H1 (cell line): ENCODE data around the gene PIK3R6. TPM values are rescaled to one million over a fixed set of nuclear protein-coding genes. Genes with fewer than 3 reads are reported as not detected.

Experiments used
- CTCF ChIA-PET: fragments of 300-600 bp; sonication (Branson Sonifier 250); formaldehyde crosslinking; loops from one replicate; lab custom pipeline; 2021; ENCODE audit not compliant: partially characterized antibody; lab: Charles Lee
- POLR2A ChIA-PET: fragments of 300-600 bp; sonication (Branson Sonifier 250); formaldehyde crosslinking; loops from one replicate; lab custom pipeline; 2021; ENCODE audit warnings: inconsistent platforms; ENCODE audit not compliant: partially characterized antibody; lab: Charles Lee
- DNase-seq, 2 experiments: peaks; one replicate each; pipeline versions ENCODE4 v3.0.0 to v3.0.0-alpha.2; 2010 to 2022; ENCODE audit warnings: low spot score in 2 of 2, low read depth in 1 of 2, mixed read lengths in 1 of 2
- FAIRE-seq: peaks from 2 replicates; lab custom pipeline; 2011; peaks lifted over from hg19 to GRCh38; lab: Jason Lieb, UNC
- H2AFZ ChIP-seq: 2 replicates; pipeline ENCODE4 v1.8.1; 2012; ENCODE audit warnings: low read length, inconsistent platforms
- H2AK5ac ChIP-seq: 2 replicates; pipeline ENCODE4 v1.6.1; 2013; ENCODE audit warnings: low read depth, low read length
- H2BK120ac ChIP-seq: replicated peaks from 2 replicates; pipeline ENCODE3; 2013; ENCODE audit warnings: low read depth, low read length, inconsistent platforms
- H2BK12ac ChIP-seq: 2 replicates; pipeline ENCODE4 v1.6.1; 2013; ENCODE audit warnings: low read depth, low read length
- H2BK15ac ChIP-seq: 2 replicates; pipeline ENCODE4 v1.6.1; 2013; ENCODE audit warnings: low read length
- H2BK20ac ChIP-seq: 2 replicates; pipeline ENCODE4 v1.6.1; 2013; ENCODE audit warnings: low read length
- H2BK5ac ChIP-seq: 2 replicates; pipeline ENCODE4 v1.6.1; 2013; ENCODE audit warnings: low read depth, low read length
- H3K14ac ChIP-seq: 2 replicates; pipeline ENCODE4 v1.6.1; 2013; ENCODE audit warnings: inconsistent platforms; ENCODE audit not compliant: insufficient read length
- H3K18ac ChIP-seq: 2 replicates; pipeline ENCODE4 v1.6.1; 2013; ENCODE audit warnings: low read length; ENCODE audit errors: extremely low read depth
- H3K23ac ChIP-seq: 2 replicates; pipeline ENCODE4 v1.6.1; 2013; ENCODE audit warnings: inconsistent platforms; ENCODE audit not compliant: insufficient read length
- H3K23me2 ChIP-seq: 2 replicates; pipeline ENCODE4 v1.6.1; 2013; ENCODE audit warnings: low read depth, low read length
- H3K27ac ChIP-seq: 2 replicates; pipeline ENCODE4 v1.6.1; 2011; ENCODE audit warnings: low read depth, low read length, inconsistent platforms
- H3K27me3 ChIP-seq, 4 experiments: replicated peaks in 1 of 4; 1 replicate in 1 of 4; 2 replicates in 3 of 4; pipeline versions ENCODE4 v1.6.1 to v1.8.1; 2011 to 2013; ENCODE audit warnings: low read length in 3 of 4, mild to moderate bottlenecking in 3 of 4, inconsistent platforms in 2 of 4, mixed read lengths in 2 of 4, moderate library complexity in 1 of 4; ENCODE audit not compliant: control insufficient read depth in 3 of 4, insufficient read depth in 3 of 4; ENCODE audit errors: extremely low read depth in 1 of 4
- H3K36me3 ChIP-seq, 4 experiments: 2 replicates each; pipeline versions ENCODE4 v1.6.1 to v1.8.1; 2011 to 2013; ENCODE audit warnings: mild to moderate bottlenecking in 4 of 4, low read length in 3 of 4, moderate library complexity in 2 of 4, control low read depth in 1 of 4, inconsistent platforms in 1 of 4; ENCODE audit not compliant: insufficient read depth in 4 of 4, control insufficient read depth in 2 of 4
- H3K4ac ChIP-seq: replicated peaks from 2 replicates; pipeline ENCODE3; 2013; ENCODE audit warnings: low read length, low read depth, mixed read lengths, inconsistent platforms; ENCODE audit not compliant: insufficient read length
- H3K4me1 ChIP-seq, 4 experiments: replicated peaks in 1 of 4; 1 replicate in 1 of 4; 2 replicates in 3 of 4; pipeline versions ENCODE4 v1.6.1 to v1.8.1; 2011 to 2013; ENCODE audit warnings: low read length in 3 of 4, inconsistent platforms in 2 of 4, mixed read lengths in 1 of 4; ENCODE audit not compliant: insufficient read depth in 4 of 4, control insufficient read depth in 3 of 4
- H3K4me2 ChIP-seq, 2 experiments: 2 replicates each; pipeline versions ENCODE4 v1.6.1 to v1.8.1; 2011 to 2013; ENCODE audit warnings: low read depth in 2 of 2, low read length in 2 of 2, control low read depth in 1 of 2, inconsistent platforms in 1 of 2, mild to moderate bottlenecking in 1 of 2; ENCODE audit not compliant: insufficient read depth in 1 of 2
- H3K4me3 ChIP-seq, 4 experiments: fragments of 200-600, 300-600 bp in 1 of 4; sonication (generic), shearing (Covaris generic), sonication (Bioruptor Twin) in 1 of 4; 2 replicates each; pipeline versions ENCODE4 v1.5.1 to v1.8.1; 2011 to 2016; ENCODE audit warnings: low read length in 4 of 4, low read depth in 3 of 4, control low read depth in 2 of 4, inconsistent platforms in 2 of 4, mild to moderate bottlenecking in 2 of 4, mixed read lengths in 1 of 4, moderate library complexity in 1 of 4; ENCODE audit not compliant: insufficient read depth in 2 of 4; ENCODE audit errors: extremely low read depth in 1 of 4
- H3K56ac ChIP-seq: replicated peaks from 2 replicates; pipeline ENCODE3; 2013; ENCODE audit warnings: low read depth, mild to moderate bottlenecking, mixed read lengths, low read length, inconsistent platforms; ENCODE audit not compliant: insufficient read length
- H3K79me1 ChIP-seq: 2 replicates; pipeline ENCODE4 v1.6.1; 2013; ENCODE audit warnings: low read depth, low read length, control low read depth
- H3K79me2 ChIP-seq, 2 experiments: 2 replicates each; pipeline versions ENCODE4 v1.6.1 to v1.8.1; 2012 to 2013; ENCODE audit warnings: low read length in 2 of 2, mild to moderate bottlenecking in 2 of 2, inconsistent platforms in 1 of 2; ENCODE audit not compliant: insufficient read depth in 2 of 2, control insufficient read depth in 1 of 2
- H3K9ac ChIP-seq, 4 experiments: replicated peaks in 1 of 4; 1 replicate in 1 of 4; 2 replicates in 3 of 4; pipeline versions ENCODE4 v1.6.1 to v1.8.1; 2011 to 2013; ENCODE audit warnings: low read depth in 3 of 4, low read length in 3 of 4, control low read depth in 2 of 4, mild to moderate bottlenecking in 2 of 4, moderate library complexity in 2 of 4, inconsistent platforms in 1 of 4; ENCODE audit errors: extremely low read depth in 1 of 4
- H3K9me3 ChIP-seq, 2 experiments: 2 replicates each; pipeline versions ENCODE4 v1.6.1 to v1.8.1; 2012 to 2013; ENCODE audit warnings: mild to moderate bottlenecking in 2 of 2, moderate library complexity in 2 of 2, control low read depth in 1 of 2, inconsistent platforms in 1 of 2, low read depth in 1 of 2, low read length in 1 of 2, mixed read lengths in 1 of 2; ENCODE audit not compliant: insufficient read depth in 2 of 2
- H4K20me1 ChIP-seq, 2 experiments: replicated peaks in 1 of 2; 2 replicates each; pipeline versions ENCODE3 to v1.8.1; 2011 to 2013; ENCODE audit warnings: inconsistent platforms in 2 of 2, low read length in 2 of 2, mild to moderate bottlenecking in 1 of 2; ENCODE audit not compliant: insufficient read depth in 2 of 2, control insufficient read depth in 1 of 2
- H4K5ac ChIP-seq: 2 replicates; pipeline ENCODE4 v1.6.1; 2013; ENCODE audit warnings: low read length, low read depth, mixed read lengths, inconsistent platforms; ENCODE audit not compliant: insufficient read length
- H4K8ac ChIP-seq: 2 replicates; pipeline ENCODE4 v1.8.0; 2013; ENCODE audit warnings: mild to moderate bottlenecking, moderate library complexity, low read length, inconsistent platforms; ENCODE audit not compliant: insufficient read depth; ENCODE audit errors: extremely low read depth
- H4K91ac ChIP-seq: replicated peaks from 2 replicates; pipeline ENCODE3; 2013; ENCODE audit warnings: low read length, mixed read lengths, inconsistent platforms; ENCODE audit not compliant: insufficient read length
- BCL11A ChIP-seq, 2 experiments: IDR thresholded peaks; one replicate each; pipeline ENCODE4 v1.6.1; 2011; ENCODE audit warnings: low read depth in 2 of 2, low read length in 2 of 2, mild to moderate bottlenecking in 2 of 2
- CHD2 ChIP-seq: IDR thresholded peaks from 2 replicates; pipeline ENCODE4 v1.6.1; 2012; ENCODE audit warnings: low read length, improper control_type of control experiment
- EGR1 ChIP-seq: IDR thresholded peaks from 2 replicates; pipeline ENCODE4 v1.6.1; 2011; ENCODE audit warnings: low read depth, low read length, borderline replicate concordance
- POLR2AphosphoS5 ChIP-seq: IDR thresholded peaks from 2 replicates; pipeline ENCODE4 v1.6.1; 2011; ENCODE audit warnings: low read depth, low read length
- SIRT6 ChIP-seq: IDR thresholded peaks from one replicate; pipeline ENCODE4 v1.7.1; 2012; ENCODE audit warnings: low read length, inconsistent platforms
- YY1 ChIP-seq: IDR thresholded peaks from 2 replicates; pipeline ENCODE4 v1.6.1; 2011; ENCODE audit warnings: low read depth, mild to moderate bottlenecking, low read length
- WGBS, 2 experiments: shearing (Covaris generic) in 1 of 2; methylation state at CpG; one replicate each; pipeline versions ENCODE4 v1.1.6 to v1.1.7; 2013 to 2015; ENCODE audit warnings: low lambda C conversion rate in 2 of 2, mixed read lengths in 2 of 2, inconsistent platforms in 1 of 2, low coverage in 1 of 2, missing lambda C conversion rate in 1 of 2; ENCODE audit not compliant: insufficient replicate concordance in 2 of 2, insufficient coverage in 1 of 2, insufficient read length in 1 of 2; ENCODE audit errors: extremely low coverage in 1 of 2, missing lambda C conversion rate in 1 of 2; 5-methylcytosine and 5-hydroxymethylcytosine counted together
- polyA plus RNA-seq, 7 experiments: library from polyadenylated mRNA; depleted of rRNA in 3 of 7; stranded (reverse) in 5 of 7; unstranded in 2 of 7; fragments of >200 nt in 5 of 7; fragments of 200-250 nt in 2 of 7; gene quantifications; 1 replicate in 5 of 7; 2 replicates in 1 of 7; 4 replicates in 1 of 7; pipeline versions ENCODE4 v1.2.1 to v1.2.3, GENCODE V29; 2011 to 2013; ENCODE audit warnings: missing spikeins in 2 of 7, mixed read lengths in 2 of 7
- total RNA-seq: library from RNA; stranded (reverse); fragmentation: NEBNext Ultra II Directional; extraction: Animal tissue kit (Norgen Biotek cat#: 25700); gene quantifications from 2 replicates; pipeline ENCODE4 v1.2.1, GENCODE V29; 2021
- TF ChIP-seq, protein P1 (sequence below), 3 experiments: IDR thresholded peaks; 1 replicate in 2 of 3; 2 replicates in 1 of 3; pipeline versions ENCODE4 v1.5.1 to v1.6.1; 2011; ENCODE audit warnings: low read length in 3 of 3, mild to moderate bottlenecking in 3 of 3, inconsistent platforms in 2 of 3, low read depth in 1 of 3, moderate library complexity in 1 of 3; ENCODE audit not compliant: insufficient read depth in 1 of 3; ENCODE audit errors: control extremely low read depth in 1 of 3

The PIK3R6 gene
- total and polyA plus RNA-seq, 2 of the 8 experiments (the other 6 are each of a cell fraction or from before 2014, with no cell fraction given) = 0.24 to 1.2 TPM

DNA sequence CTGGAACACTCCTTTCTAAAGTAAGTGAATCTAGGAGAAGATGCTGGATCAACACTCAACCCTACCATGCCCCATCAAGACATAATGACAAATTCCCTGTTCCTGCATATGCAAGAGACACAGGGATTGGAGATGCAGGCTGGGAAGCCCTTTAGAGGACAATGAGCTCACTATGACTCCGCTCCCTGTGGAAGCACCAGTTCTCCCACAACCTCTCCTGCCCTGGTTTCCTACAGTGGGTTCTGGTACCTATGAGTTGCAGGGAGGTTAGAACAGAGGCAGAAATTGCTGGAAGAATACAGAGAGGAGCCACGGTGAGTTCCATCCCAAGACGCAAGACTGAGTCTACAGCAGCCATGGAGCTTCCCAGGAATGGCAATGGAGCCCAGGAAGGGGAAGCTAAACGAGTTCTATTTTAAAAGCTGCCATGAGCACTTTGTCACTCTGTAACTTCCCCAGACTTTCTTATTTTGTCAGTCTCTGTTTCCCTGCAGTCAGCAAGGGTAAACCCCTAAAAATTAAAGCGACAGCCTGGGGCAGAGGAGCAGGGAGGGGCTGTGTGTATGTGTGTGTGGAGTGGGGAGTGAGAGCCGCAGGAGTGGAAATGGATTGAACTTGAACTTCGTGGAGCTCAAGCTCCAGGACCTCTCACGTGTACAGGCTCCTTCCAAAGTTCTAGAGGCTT, 42.3 kb upstream of the PIK3R6 start:
- DNase-seq = no peak
- Histone ChIP-seq H3K79me2 (no peaks in the 10 kb centered on the region), H3K79me1 (no peaks in the 10 kb centered on the region), H4K20me1 (no peaks in the 10 kb centered on the region), H2BK15ac (no peak overlapping the region), H3K27me3 (no peaks in the 10 kb centered on the region), H3K9ac (no peak overlapping the region), H3K56ac (no peak overlapping the region), H2BK120ac (no peak overlapping the region), H3K18ac (no peak overlapping the region), H3K14ac (no peak overlapping the region), H2BK12ac (no peak overlapping the region), H3K4me1 (no peaks in the 10 kb centered on the region), H2AFZ (no peak overlapping the region), H3K4me2 (no peak overlapping the region), H3K27ac (no peak overlapping the region), H3K23ac (no peak overlapping the region), H2BK20ac (no peak overlapping the region), H4K5ac (no peak overlapping the region), H4K8ac (no peak overlapping the region), H2BK5ac (no peak overlapping the region), H3K4me3 (no peak overlapping the region), H3K9me3 (no peaks in the 10 kb centered on the region), H3K23me2 (no peaks in the 10 kb centered on the region), H3K4ac (no peak overlapping the region), H4K91ac (no peak overlapping the region), H2AK5ac (no peak overlapping the region), H3K36me3 (no peaks in the 10 kb centered on the region)
- POLR2A ChIA-PET = no interaction called here
- TF ChIP-seq POLR2AphosphoS5 = no peak
- no peak for TF ChIP-seq YY1
- TF ChIP-seq, protein P1, sequence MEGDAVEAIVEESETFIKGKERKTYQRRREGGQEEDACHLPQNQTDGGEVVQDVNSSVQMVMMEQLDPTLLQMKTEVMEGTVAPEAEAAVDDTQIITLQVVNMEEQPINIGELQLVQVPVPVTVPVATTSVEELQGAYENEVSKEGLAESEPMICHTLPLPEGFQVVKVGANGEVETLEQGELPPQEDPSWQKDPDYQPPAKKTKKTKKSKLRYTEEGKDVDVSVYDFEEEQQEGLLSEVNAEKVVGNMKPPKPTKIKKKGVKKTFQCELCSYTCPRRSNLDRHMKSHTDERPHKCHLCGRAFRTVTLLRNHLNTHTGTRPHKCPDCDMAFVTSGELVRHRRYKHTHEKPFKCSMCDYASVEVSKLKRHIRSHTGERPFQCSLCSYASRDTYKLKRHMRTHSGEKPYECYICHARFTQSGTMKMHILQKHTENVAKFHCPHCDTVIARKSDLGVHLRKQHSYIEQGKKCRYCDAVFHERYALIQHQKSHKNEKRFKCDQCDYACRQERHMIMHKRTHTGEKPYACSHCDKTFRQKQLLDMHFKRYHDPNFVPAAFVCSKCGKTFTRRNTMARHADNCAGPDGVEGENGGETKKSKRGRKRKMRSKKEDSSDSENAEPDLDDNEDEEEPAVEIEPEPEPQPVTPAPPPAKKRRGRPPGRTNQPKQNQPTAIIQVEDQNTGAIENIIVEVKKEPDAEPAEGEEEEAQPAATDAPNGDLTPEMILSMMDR (IDR thresholded peaks at IDR 0.05; ENCODE audit: control extremely low read depth in 1 of 3, insufficient read depth in 1 of 3, low read depth in 1 of 3, low read length in 3 of 3) = no peak
- TF ChIP-seq CHD2 = no peak
- TF ChIP-seq BCL11A (IDR thresholded peaks at IDR 0.05; ENCODE audit: low read depth in 2 of 2, low read length in 2 of 2) = no peak
- TF ChIP-seq EGR1 = no peak
- TF ChIP-seq SIRT6 = no peak
- WGBS, 2 experiments = 77% methylated on average over 8 of the region's 8 CpGs; no CpG with 5 or more reads in 1 of the 2 experiments
- CTCF ChIA-PET = interaction anchor here (1.0 to 5.9 kb wide), 5 partner anchors 10 to 77 kb away, joined by 3 to 37 read pairs (median 8); no protein-coding TSS in a partner anchor
- no peak for FAIRE-seq
